GM18868 (cell line): ENCODE measurements around the gene ATP1A2.
"Not testable (repeated sequence)": the region's sequence is repeated elsewhere in the genome, so short reads cannot be mapped to it uniquely, and the experiment has no call there.

Source experiments
- ATAC-seq: cut with Tn5 transposase; IDR thresholded peaks from one replicate; pipeline ENCODE4 v1.9.1; 2021; ENCODE audit warnings: mild to moderate bottlenecking, moderate library complexity; ENCODE audit not compliant: unreplicated experiment

Gene ATP1A2

DNA sequence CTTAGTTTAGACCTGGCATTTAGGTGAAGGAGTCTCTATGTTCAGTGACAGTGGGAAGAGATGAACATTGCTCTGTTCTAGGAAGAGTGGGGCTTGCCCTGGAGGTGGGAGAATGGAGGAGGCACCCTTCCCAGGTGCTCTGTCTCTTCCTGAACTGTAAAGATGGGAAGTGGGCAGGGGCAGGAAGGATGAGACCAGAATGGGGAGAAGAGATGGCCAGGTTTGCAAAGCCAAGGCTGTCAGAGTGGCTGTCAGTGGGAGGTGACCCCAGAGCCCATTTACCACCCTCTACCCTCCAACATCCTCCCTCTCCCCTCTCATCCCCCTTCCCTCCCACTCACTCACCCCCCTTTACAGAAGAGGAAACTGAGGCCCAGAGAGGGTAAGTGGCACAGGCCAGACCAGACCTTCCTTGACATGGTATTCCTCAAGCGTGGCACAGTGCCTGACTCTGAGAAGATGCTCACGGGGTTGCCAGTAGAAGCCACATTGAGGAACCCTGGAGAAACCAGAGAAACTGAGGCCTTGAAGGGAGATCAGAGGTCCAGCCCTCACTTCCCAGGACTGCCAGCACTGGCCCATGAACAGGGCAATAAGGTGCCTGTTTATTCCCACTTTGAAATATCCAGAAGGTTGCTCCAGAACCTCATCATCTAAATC, 15.7 kb upstream of the ATP1A2 start:
- ATAC-seq = no peak

DNA sequence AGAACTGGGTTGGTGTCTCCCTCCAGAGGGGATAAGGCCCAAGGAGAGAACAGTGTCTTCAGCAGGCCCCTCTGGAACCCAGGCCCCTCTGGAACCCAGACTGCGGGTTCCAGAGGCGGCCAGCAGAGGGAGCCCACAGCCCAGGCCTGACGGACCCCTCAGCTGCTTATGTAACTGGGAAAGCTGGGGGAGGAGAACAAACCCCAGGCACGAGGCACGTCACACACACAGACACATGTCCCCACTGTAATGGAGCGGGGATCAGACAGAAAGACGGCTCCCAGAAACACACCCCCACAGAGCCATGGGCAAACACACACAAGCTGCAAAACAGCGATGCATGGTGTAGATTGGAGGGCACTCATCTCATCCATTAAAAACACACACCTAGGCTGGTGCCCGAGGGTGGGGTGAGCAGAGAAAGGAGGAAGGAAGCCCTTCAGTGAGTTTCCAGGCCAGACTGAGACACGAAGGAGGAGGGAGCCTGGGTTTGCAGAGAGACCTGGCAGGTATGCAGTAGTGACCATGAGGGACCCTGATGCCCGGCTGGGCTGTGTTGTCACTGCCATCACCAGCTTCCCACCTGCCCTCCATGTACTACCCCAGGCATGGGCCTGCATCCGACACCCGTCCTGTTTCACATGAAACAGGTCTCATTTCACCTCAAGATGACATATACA, 14.4 kb upstream of the ATP1A2 start:
- ATAC-seq = peak; percentile 37

DNA sequence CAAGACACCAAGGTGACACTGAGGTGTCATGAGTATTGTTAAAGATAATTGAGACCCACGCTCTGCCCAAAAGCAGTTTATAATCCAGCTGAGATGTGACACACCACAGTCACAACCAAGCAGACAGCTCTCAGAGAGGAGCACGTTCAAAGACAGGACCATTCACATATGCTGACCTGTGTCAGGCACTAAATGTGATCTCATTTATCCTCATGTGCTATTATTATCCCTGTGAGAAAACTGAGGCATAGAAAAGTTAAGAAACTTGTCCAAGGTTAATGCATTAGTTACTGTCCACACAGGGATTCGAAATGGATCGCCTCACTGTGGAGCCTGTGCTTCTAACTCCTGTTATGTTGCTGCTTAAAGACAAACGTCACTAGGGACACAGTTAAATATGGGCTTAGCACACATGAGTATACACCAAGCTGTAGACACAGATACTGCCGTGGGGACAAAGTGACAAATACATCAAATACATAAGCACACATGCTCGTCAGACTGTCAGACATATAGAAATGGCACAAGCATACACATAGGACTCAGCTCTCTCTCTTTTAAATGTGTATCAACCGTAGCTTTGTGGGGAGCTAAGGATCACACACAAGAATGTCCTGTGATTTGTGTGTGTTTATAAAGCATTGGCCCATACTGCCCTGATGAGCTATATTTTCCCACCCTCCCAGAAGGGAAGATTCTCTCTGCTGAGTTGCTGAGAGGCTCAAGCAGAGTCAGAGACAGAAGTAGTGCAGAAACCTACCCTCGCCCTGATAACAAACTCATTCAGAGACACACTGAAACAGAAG, 13.6 kb upstream of the ATP1A2 start:
- no peak for ATAC-seq

DNA sequence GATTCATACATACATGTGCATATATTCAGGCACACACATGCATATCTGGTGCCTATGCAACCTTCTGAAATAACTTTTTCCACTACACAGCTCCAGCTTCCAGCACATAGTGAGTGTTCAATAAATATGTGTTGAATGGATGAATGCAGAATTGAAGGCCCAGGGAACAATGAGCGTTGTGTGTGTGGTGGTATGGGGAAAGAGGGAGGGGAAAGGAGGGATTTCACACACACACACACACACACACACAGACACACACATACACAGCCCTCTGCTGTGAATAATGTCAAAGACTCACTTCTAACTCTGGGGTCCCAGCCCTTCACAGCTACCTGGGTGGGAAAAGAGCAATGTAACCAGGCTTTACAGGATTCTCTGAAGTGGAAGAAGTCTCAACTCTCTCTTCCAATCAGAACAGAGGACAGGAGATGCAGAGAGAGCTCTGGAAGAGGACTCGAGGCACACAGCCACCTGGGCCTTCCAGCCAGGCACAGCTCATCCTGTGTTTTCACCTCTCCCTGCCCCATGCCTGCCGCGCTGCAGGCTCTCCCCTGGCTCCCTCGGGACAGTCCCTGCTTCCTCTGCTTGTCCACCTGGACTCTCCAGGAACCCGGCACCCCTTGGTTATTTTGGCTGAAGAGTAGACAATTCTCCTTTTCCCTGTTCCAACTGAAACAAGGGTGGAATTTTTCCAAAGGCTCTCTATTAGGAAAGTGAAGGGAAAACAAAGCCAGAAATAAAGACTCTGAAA, 11.7 kb upstream of the ATP1A2 start:
- no peak for ATAC-seq

- no peak for ATAC-seq
Observed at GRCh38 chr1:160104486-160104885, 11.1 kb upstream of the ATP1A2 start.

- no peak for ATAC-seq
Observed at GRCh38 chr1:160105155-160105554, 10.4 kb upstream of the ATP1A2 start.

- no peak for ATAC-seq
Observed at GRCh38 chr1:160107512-160107911, 8.0 kb upstream of the ATP1A2 start.

- no peak for ATAC-seq
Observed at GRCh38 chr1:160108888-160109662, 6.5 kb upstream of the ATP1A2 start.

DNA sequence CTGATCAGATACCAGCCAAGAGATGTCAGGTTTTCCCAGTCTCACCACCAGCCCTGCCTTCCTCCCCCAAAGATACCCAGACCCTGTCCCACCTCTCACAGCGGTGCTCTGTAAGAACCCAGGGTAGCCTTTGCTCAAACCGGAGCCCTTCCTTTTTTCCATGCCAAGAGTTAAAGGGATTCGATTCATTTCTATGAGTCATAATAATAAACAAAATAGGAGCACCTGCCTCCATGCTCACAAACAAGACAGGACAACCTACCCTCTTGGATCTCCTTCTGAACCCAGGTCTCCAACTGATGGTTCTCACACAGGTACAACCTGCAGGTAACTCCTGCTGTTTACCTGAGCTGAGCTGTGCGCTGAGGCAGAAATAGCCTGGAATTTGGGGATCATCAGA, 5.9 kb upstream of the ATP1A2 start:
- ATAC-seq = no peak

GRCh38 chr1:160111462-160111861, 4.1 kb upstream of the ATP1A2 start:
- ATAC-seq = not testable (repeated sequence)

DNA sequence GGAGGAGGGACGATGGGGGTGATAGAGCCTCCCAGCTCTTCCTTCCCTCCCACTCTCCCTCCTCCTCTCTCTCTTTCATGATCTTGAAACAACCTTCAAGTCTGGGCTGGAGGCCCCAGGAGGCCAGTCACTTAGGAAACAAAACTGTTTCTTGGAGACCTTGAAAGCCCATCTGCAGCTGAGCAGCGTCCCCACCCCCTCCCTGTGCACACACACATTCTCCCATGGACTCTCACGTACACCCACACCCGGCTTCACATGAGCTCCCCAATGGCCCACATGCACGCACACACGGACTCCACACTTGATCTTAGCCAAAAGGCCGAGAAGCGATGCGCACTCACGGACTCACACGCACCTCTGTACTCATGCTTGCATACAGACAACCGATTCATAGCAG, 3.2 kb upstream of the ATP1A2 start:
- no peak for ATAC-seq

- no peak for ATAC-seq
Observed at GRCh38 chr1:160113407-160113806, 2.2 kb upstream of the ATP1A2 start.

DNA sequence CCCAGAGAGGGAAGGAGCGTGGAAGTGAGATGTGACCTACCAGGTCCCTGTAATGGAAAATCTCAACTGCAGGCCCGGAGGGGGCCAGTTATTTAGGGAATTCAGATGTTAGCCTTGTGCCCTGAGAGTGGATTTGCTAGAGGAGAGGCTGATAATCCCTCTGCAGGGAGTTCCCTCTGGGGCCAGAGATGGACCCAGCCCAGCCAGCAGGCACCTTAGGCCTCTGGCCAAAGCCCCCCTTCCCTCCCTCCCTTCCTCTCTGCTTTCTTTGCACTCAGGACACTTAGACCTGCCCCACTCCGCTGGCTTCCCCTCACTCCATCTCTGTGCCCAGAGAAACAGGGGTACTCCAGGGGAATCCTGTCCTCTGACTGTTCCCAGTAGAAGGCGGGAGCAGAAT, 1.5 kb upstream of the ATP1A2 start:
- ATAC-seq = no peak

DNA sequence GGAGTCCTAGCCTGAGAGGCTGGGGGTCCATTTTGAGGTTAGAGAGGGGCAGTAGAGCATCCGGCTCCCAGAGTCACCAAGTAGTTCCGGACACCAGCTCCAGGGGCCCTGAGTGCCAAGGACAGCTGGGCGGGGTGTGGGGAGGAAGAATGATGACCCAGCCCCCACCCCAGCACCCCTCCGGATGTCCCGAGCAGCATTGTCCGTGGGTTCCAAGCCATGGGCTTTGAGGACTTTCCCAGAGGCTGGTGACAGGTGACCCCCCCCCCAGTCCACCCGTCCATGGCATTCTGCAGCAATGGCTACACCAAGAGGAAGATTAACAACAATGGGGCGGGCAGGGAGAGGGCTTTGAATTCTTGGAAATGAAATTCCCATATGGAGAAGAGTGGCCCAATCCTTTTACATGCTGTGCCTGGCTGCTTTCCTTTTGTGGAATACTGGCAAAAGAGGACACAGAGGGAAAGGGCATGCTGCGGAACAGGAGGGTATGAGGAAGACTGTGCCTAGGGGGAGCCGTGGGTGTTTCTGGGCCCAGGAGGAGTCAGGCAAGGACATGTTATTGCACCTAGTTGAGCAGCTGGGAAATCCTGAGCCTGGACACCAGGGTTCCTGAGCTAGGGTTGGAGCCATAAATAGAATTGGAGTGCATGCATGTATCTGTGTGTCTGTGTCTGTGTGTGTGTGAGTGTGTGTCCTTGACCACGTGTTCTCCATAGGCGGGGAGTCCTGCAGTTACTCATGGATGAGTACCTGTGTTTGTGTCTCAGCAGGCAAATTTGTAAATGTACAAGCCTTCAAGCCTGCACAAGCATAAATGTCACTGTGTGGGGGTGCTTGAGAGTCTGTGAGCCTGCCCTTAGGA, 956 bp downstream of the ATP1A2 start:
- ATAC-seq = no peak

DNA sequence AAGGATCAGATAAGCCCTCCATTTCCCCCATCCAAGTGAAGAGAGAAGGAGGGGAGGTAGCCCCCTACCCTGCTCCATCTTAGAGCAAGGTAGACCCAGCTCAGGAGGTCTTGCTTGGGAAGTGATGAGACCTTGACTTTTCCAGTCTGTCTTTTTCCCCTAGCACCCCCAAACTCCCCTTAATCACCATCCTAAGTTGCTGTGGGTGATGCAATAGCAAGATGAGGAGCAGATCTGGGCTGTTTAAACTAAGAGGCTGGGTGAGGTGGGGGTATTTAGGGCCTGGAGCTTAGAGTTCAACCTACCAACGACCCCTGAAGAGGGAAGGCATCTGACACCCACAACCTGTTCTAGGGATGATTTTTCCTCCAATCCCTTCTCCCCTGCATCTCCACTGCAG, 1.7 kb downstream of the ATP1A2 start:
- ATAC-seq = no peak

DNA sequence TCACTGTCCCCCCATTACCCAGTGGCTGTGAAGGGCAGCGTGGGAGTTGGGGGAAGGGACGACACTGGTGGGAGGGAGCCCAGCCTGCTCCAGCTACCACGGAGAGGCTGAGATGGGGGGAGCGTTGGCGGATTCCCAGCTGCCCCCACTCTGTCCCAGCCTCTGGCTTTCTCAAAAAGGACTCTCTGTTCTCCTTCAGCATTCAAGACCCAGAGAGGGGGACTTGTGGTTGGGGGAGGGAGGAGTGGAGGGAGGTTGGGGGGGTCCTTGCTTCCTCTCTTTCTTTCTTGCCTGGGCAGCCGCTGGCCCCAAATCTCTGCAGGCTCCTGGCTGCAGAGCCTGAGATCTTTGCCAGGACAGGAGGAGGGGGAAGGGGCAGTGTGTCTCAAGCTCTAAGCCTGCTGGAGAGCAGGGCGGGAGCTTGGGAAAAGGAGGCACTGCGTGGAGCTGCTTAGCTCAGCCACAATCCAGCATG, 2.2 kb downstream of the ATP1A2 start:
- ATAC-seq = no peak

DNA sequence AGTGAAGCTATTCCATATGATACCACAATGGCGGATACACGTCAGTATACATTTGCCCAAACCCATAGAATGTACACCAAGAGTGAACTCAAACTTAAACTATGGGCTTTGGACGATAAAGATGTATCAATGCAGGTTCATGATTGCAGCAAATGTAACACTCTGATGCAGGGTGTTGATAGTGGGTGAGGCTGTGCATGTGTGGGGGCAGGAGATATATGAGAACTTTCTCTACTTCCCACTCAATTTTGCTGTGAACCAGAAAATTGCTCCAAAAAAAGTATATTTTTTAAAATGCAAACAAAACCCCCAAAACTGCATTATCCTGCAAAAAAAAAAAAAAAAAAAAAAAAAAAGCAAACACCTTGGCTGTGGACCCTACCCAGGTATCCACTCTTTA, 3.4 kb downstream of the ATP1A2 start:
- ATAC-seq = no peak

- ATAC-seq = no peak
Observed at GRCh38 chr1:160120797-160121196, 5.2 kb downstream of the ATP1A2 start.

DNA sequence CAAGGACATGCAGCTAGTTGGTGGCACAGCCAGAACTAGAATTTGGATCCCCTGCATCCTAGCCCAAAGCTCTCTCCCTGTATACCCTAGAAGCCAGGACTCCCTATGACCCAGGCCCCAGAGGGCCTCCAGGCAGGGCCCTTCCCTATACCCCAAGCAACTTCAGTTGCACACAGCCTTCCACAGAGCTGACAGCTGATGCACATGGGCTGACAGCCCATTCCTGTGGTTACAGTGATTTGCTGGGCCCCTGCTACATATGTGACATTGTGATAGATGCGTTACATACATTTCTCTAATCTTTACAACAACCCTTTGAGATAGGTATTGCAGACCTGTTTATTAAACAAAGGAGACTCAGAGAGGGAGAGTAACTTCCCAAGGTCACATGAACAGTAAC, 5.8 kb downstream of the ATP1A2 start:
- no peak for ATAC-seq
